ENCODE measurements around the gene GMCL2. TPM values are rescaled to one million over a fixed set of nuclear protein-coding genes. Genes with fewer than 3 reads are reported as not detected.

Gene GMCL2
- total RNA-seq, 1 experiment from 2014 or later = not detected

GRCh38 chr5:178149199-178149932, 37.8 kb downstream of the GMCL2 start:
- CTCF ChIA-PET = interaction anchor here (10.8 kb wide), 1 partner anchor 74 kb away, joined by 98 read pairs; no protein-coding TSS in a partner anchor
- DNase-seq (ENCODE audit: low read depth, low spot score) (no peak), ATAC-seq (no peak)
- peaks cover 30 to 46% of the 10 kb centered on the region in 2 experiments; a peak in 3 of 4 replicates for H3K36me3 ChIP-seq (ENCODE audit: control insufficient read depth in 1 of 2, insufficient read depth in 2 of 2, low read length in 2 of 2)
- intact Hi-C loops (cut with micrococcal nuclease) = no loop called here
- RAD21 ChIA-PET (ENCODE audit: low non-redundant PET in 1 of 2, low total read pairs in 2 of 2, uncharacterized antibody in 2 of 2, unreplicated experiment in 2 of 2) = interaction anchor here in 1 of 2 experiments (1.2 kb wide), 1 partner anchor 74 kb away, joined by 7 read pairs; no protein-coding TSS in a partner anchor
- H3K79me2 ChIP-seq (ENCODE audit: insufficient read depth, low read length) = peaks cover 33% of the 10 kb centered on the region
- H3K27ac ChIP-seq (ENCODE audit: low read depth, low read length) = no peak overlapping the region
- no peaks in the 10 kb centered on the region for H3K9me2 ChIP-seq (ENCODE audit: insufficient read depth)
- no peak overlapping the region for H3K9ac ChIP-seq (ENCODE audit: low read length)
- no TSS peak for BruUV-seq (replicated peaks)
- POLR2A ChIA-PET = no interaction called here
- H3K9me3 ChIP-seq (ENCODE audit: control insufficient read depth in 1 of 2, insufficient read depth in 1 of 2, low read depth in 1 of 2, low read length in 2 of 2) = no peaks in the 10 kb centered on the region
- no peak overlapping the region for H3K4me2 ChIP-seq (ENCODE audit: low read length)
- H3K4me1 ChIP-seq (ENCODE audit: control insufficient read depth in 1 of 2, insufficient read depth in 2 of 2, low read length in 2 of 2) = peaks cover 7 to 23% of the 10 kb centered on the region in 2 experiments; a peak in 3 of 4 replicates
- H2AFZ ChIP-seq (ENCODE audit: low read depth, low read length, poor library complexity, severe bottlenecking) = no peak overlapping the region
- no peak for TF ChIP-seq EZH2 (IDR thresholded peaks at IDR 0.05)
- no peak for TF ChIP-seq SIN3A (IDR thresholded peaks at IDR 0.05; ENCODE audit: low read depth)
- TF ChIP-seq ATF3 (IDR thresholded peaks at IDR 0.05) = no peak
- TF ChIP-seq FOSL1 (IDR thresholded peaks at IDR 0.05; ENCODE audit: low read depth) = no peak
- TF ChIP-seq POLR2AphosphoS5 (IDR thresholded peaks at IDR 0.05; ENCODE audit: low read depth, low read length) = no peak
- no peak for TF ChIP-seq TCF7L2 (IDR thresholded peaks at IDR 0.05; ENCODE audit: borderline replicate concordance, extremely low read depth, insufficient read depth, insufficient read length)
- no peak for TF ChIP-seq CTCF (IDR thresholded peaks at IDR 0.05 in 2 of 3, conservative IDR thresholded peaks at IDR 0.05 in 1 of 3; ENCODE audit: borderline replicate concordance in 1 of 3, insufficient read depth in 1 of 3, low read depth in 2 of 3, low read length in 2 of 3)
- no peak for TF ChIP-seq MAX (IDR thresholded peaks at IDR 0.05)
- TF ChIP-seq CEBPB (IDR thresholded peaks at IDR 0.05; ENCODE audit: low read depth) = no peak
- no peaks in the 10 kb centered on the region for H3K27me3 ChIP-seq (ENCODE audit: insufficient read depth, low read length)
- H3K4me3 ChIP-seq (replicated peaks in 1 of 2; ENCODE audit: low read depth in 1 of 2, low read length in 2 of 2) = no peak overlapping the region
- H4K20me1 ChIP-seq (ENCODE audit: insufficient read depth) = no peaks in the 10 kb centered on the region
